ENCODE measurements around the gene MAP3K20. TPM values are rescaled to one million over a fixed set of nuclear protein-coding genes. Genes with fewer than 3 reads are reported as not detected.

MAP3K20 gene
- total RNA-seq, 2 experiments from 2014 or later, result 6.5 to 7.0 TPM

GRCh38 chr2:173076581-173077345, 1.1 kb downstream of the MAP3K20 start:
- Mint-ChIP-seq H3K36me3 (no peaks in the 10 kb centered on the region), H3K4me3 (peak overlapping the region; percentile 72)

GRCh38 chr2:173077506-173078177, 2.0 kb downstream of the MAP3K20 start:
- Mint-ChIP-seq H3K36me3 (no peaks in the 10 kb centered on the region), H3K4me1 (ENCODE audit: low read depth) (peaks cover 14% of the 10 kb centered on the region), H3K27ac (no peak overlapping the region), H3K27me3 (peaks cover 32% of the 10 kb centered on the region), H3K9me3 (no peaks in the 10 kb centered on the region), H3K4me3 (no peak overlapping the region)
- no peak for DNase-seq
- CTCF ChIA-PET, result no interaction called here
- intact Hi-C loops (cut with micrococcal nuclease), result loop anchor here (2.0 kb wide), 2 partner anchors 51 to 133 kb away; no protein-coding TSS in a partner anchor
- POLR2A ChIA-PET, result no interaction called here

More at GRCh38 chr2:173076581-173077345, 1.1 kb downstream of the MAP3K20 start:
- Mint-ChIP-seq H3K27ac (no peak overlapping the region), H3K4me1 (ENCODE audit: low read depth) (peaks cover 14% of the 10 kb centered on the region), H3K27me3 (peaks cover 34% of the 10 kb centered on the region), H3K9me3 (no peaks in the 10 kb centered on the region)
- ChIA-PET CTCF (no interaction called here), POLR2A (no interaction called here)
- peak; percentile 21 for DNase-seq
- intact Hi-C loops (cut with micrococcal nuclease), result loop anchor here (2.0 kb wide), 2 partner anchors 50 to 134 kb away; no protein-coding TSS in a partner anchor

- Mint-ChIP-seq H3K4me1 (ENCODE audit: low read depth) (peaks cover 14% of the 10 kb centered on the region), H3K4me3 (no peak overlapping the region), H3K27me3 (peaks cover 31% of the 10 kb centered on the region), H3K9me3 (no peaks in the 10 kb centered on the region), H3K36me3 (no peaks in the 10 kb centered on the region), H3K27ac (no peak overlapping the region)
- DNase-seq, result no peak
- ChIA-PET CTCF (interaction anchor here (1.3 kb wide), 1 partner anchor 21 kb away, joined by 3 read pairs; no protein-coding TSS in a partner anchor), POLR2A (no interaction called here)
- intact Hi-C loops (cut with micrococcal nuclease), result no loop called here
These were observed 3.5 kb downstream of the MAP3K20 start for GRCh38 chr2:173079141-173079540.

GRCh38 chr2:173079973-173080860, 4.6 kb downstream of the MAP3K20 start:
- Mint-ChIP-seq H3K4me1 (ENCODE audit: low read depth) (peaks cover 9% of the 10 kb centered on the region), H3K27ac (no peak overlapping the region), H3K36me3 (no peaks in the 10 kb centered on the region), H3K9me3 (no peaks in the 10 kb centered on the region), H3K27me3 (peaks cover 22% of the 10 kb centered on the region), H3K4me3 (no peak overlapping the region)
- intact Hi-C loops (cut with micrococcal nuclease), result no loop called here
- CTCF ChIA-PET, result no interaction called here
- no peak for DNase-seq
- POLR2A ChIA-PET, result no interaction called here

- CTCF ChIA-PET, result no interaction called here
- no peaks in the 10 kb centered on the region for H3K9me3 Mint-ChIP-seq
- no peaks in the 10 kb centered on the region for H3K4me1 Mint-ChIP-seq (ENCODE audit: low read depth)
- no peak overlapping the region for H3K4me3 Mint-ChIP-seq
- no peak overlapping the region for H3K27ac Mint-ChIP-seq
- no peaks in the 10 kb centered on the region for H3K36me3 Mint-ChIP-seq
- peaks cover 12% of the 10 kb centered on the region for H3K27me3 Mint-ChIP-seq
- POLR2A ChIA-PET, result no interaction called here
- intact Hi-C loops (cut with micrococcal nuclease), result no loop called here
- DNase-seq, result no peak
These were observed 11.0 kb downstream of the MAP3K20 start for GRCh38 chr2:173086518-173087213.

GRCh38 chr2:173087214-173087581, 11.6 kb downstream of the MAP3K20 start:
- H3K4me3 Mint-ChIP-seq, result no peak overlapping the region
- no peaks in the 10 kb centered on the region for H3K4me1 Mint-ChIP-seq (ENCODE audit: low read depth)
- intact Hi-C loops (cut with micrococcal nuclease), result no loop called here
- H3K36me3 Mint-ChIP-seq, result no peaks in the 10 kb centered on the region
- peaks cover 11% of the 10 kb centered on the region for H3K27me3 Mint-ChIP-seq
- ChIA-PET POLR2A (no interaction called here), CTCF (no interaction called here)
- no peak for DNase-seq
- H3K9me3 Mint-ChIP-seq, result no peaks in the 10 kb centered on the region
- H3K27ac Mint-ChIP-seq, result no peak overlapping the region

GRCh38 chr2:173087793-173088496, 12.3 kb downstream of the MAP3K20 start:
- intact Hi-C loops (cut with micrococcal nuclease), result no loop called here
- Mint-ChIP-seq H3K9me3 (no peaks in the 10 kb centered on the region), H3K27ac (no peak overlapping the region), H3K27me3 (peaks cover 7% of the 10 kb centered on the region), H3K4me1 (ENCODE audit: low read depth) (no peaks in the 10 kb centered on the region), H3K4me3 (no peak overlapping the region), H3K36me3 (no peaks in the 10 kb centered on the region)
- POLR2A ChIA-PET, result interaction anchor here (0.7 kb wide), 1 partner anchor 218 kb away, joined by 3 read pairs; no protein-coding TSS in a partner anchor
- DNase-seq, result no peak
- CTCF ChIA-PET, result interaction anchor here (0.6 kb wide), 1 partner anchor 1518 kb away, joined by 3 read pairs; no protein-coding TSS in a partner anchor

- ChIA-PET POLR2A (no interaction called here), CTCF (interaction anchor here (1.5 kb wide), 1 partner anchor 109 kb away, joined by 4 read pairs; no protein-coding TSS in a partner anchor)
- Mint-ChIP-seq H3K4me3 (no peak overlapping the region), H3K4me1 (ENCODE audit: low read depth) (no peaks in the 10 kb centered on the region), H3K9me3 (no peaks in the 10 kb centered on the region), H3K36me3 (no peaks in the 10 kb centered on the region), H3K27ac (no peak overlapping the region), H3K27me3 (peaks cover 8% of the 10 kb centered on the region)
- no peak for DNase-seq
- intact Hi-C loops (cut with micrococcal nuclease), result no loop called here
These were observed 14.7 kb downstream of the MAP3K20 start for GRCh38 chr2:173090276-173090877.

- ChIA-PET POLR2A (no interaction called here), CTCF (interaction anchor here (1.1 to 2.2 kb wide), 3 partner anchors 63 to 119 kb away, joined by 4 to 9 read pairs (median 5); no protein-coding TSS in a partner anchor)
- Mint-ChIP-seq H3K9me3 (no peaks in the 10 kb centered on the region), H3K4me1 (ENCODE audit: low read depth) (no peaks in the 10 kb centered on the region), H3K27me3 (peaks cover 8% of the 10 kb centered on the region), H3K36me3 (no peaks in the 10 kb centered on the region), H3K27ac (no peak overlapping the region), H3K4me3 (no peak overlapping the region)
- intact Hi-C loops (cut with micrococcal nuclease), result no loop called here
- DNase-seq, result no peak
These were observed 15.5 kb downstream of the MAP3K20 start for GRCh38 chr2:173090973-173091660.

GRCh38 chr2:173091910-173092309, 16.3 kb downstream of the MAP3K20 start:
- Mint-ChIP-seq H3K36me3 (no peaks in the 10 kb centered on the region), H3K4me1 (ENCODE audit: low read depth) (no peaks in the 10 kb centered on the region), H3K27ac (no peak overlapping the region), H3K27me3 (peaks cover 8% of the 10 kb centered on the region), H3K4me3 (no peak overlapping the region), H3K9me3 (no peaks in the 10 kb centered on the region)
- ChIA-PET CTCF (interaction anchor here (0.6 to 2.2 kb wide), 3 partner anchors 31 to 119 kb away, joined by 3 to 9 read pairs (median 5); no protein-coding TSS in a partner anchor), POLR2A (no interaction called here)
- intact Hi-C loops (cut with micrococcal nuclease), result no loop called here
- no peak for DNase-seq

All from activated CD4-positive, alpha-beta memory T cell treated with anti-CD3 and anti-CD28 coated beads for 36 hours (primary cell).